ENCODE results near the gene OTOG. TPM values are rescaled to one million over a fixed set of nuclear protein-coding genes. Genes with fewer than 3 reads are reported as not detected.
A peak's percentile ranks its signal among the peaks of the same experiment; 100 is the strongest.

The OTOG gene
- polyA plus RNA-seq (ENCODE audit: insufficient read length in 12 of 12), result under 1 TPM in 6 of 12 donors, not detected in 6; 0.01 to 0.04 (median 0.02) TPM
- long read RNA-seq, donor 1, result 0 reads
- long read RNA-seq, donor 2, result 0 reads
- long read RNA-seq, donor 3, result 0 reads
- long read RNA-seq, donor 4, result 0 reads
- long read RNA-seq, donor 5, result 0 reads
- long read RNA-seq, donor 6, result 0 reads
- long read RNA-seq, donor 7, result 0 reads
- long read RNA-seq, donor 8, result 0 reads
- long read RNA-seq, donor 9, result 0 reads
- long read RNA-seq, donor 10, result 0 reads
- long read RNA-seq, donor 11, result 0 reads

- no peak for DNase-seq
Measured at GRCh38 chr11:17547051-17547577, at the start of gene OTOG. Gene OTOG (plus strand): TSS chr11:17547259. CDS start chr11:17547373, 114 bp downstream.

- DNase-seq, result no peak
Measured at GRCh38 chr11:17498058-17498457, 49.0 kb upstream of the OTOG start.

- DNase-seq, result no peak
Measured at GRCh38 chr11:17498475-17498874, 48.6 kb upstream of the OTOG start.

GRCh38 chr11:17500673-17501072 lies 46.4 kb upstream of the OTOG start:
- no peak for DNase-seq

GRCh38 chr11:17502630-17503029 lies 44.4 kb upstream of the OTOG start:
- DNase-seq, result no peak

- DNase-seq, result peak; percentile 56
Measured at GRCh38 chr11:17504330-17505107, 42.5 kb upstream of the OTOG start.

- no peak for DNase-seq
Measured at GRCh38 chr11:17505146-17505545, 41.9 kb upstream of the OTOG start.

- no peak for DNase-seq
Measured at GRCh38 chr11:17506314-17506713, 40.7 kb upstream of the OTOG start.

GRCh38 chr11:17506942-17507341 lies 40.1 kb upstream of the OTOG start:
- DNase-seq, result no peak

- no peak for DNase-seq
Measured at GRCh38 chr11:17507773-17508172, 39.3 kb upstream of the OTOG start.

GRCh38 chr11:17508306-17508705 lies 38.8 kb upstream of the OTOG start:
- DNase-seq, result no peak

GRCh38 chr11:17508791-17509190 lies 38.3 kb upstream of the OTOG start:
- no peak for DNase-seq

- no peak for DNase-seq
Measured at GRCh38 chr11:17510507-17511206, 36.4 kb upstream of the OTOG start.

GRCh38 chr11:17511571-17511970 lies 35.5 kb upstream of the OTOG start:
- no peak for DNase-seq

- no peak for DNase-seq
Measured at GRCh38 chr11:17512101-17512500, 35.0 kb upstream of the OTOG start.

GRCh38 chr11:17513853-17514252 lies 33.2 kb upstream of the OTOG start:
- DNase-seq, result no peak

GRCh38 chr11:17514476-17514875 lies 32.6 kb upstream of the OTOG start:
- no peak for DNase-seq

- no peak for DNase-seq
Measured at GRCh38 chr11:17515443-17516176, 31.4 kb upstream of the OTOG start.

GRCh38 chr11:17516551-17517150 lies 30.4 kb upstream of the OTOG start:
- no peak for DNase-seq

GRCh38 chr11:17517186-17517585 lies 29.9 kb upstream of the OTOG start:
- no peak for DNase-seq

GRCh38 chr11:17518366-17518765 lies 28.7 kb upstream of the OTOG start:
- DNase-seq, result no peak

All from muscle of arm (tissue), 14 donors.